ENCODE data around the gene ZMYND8.
"Not testable (repeated sequence)": the region's sequence is repeated elsewhere in the genome, so short reads cannot be mapped to it uniquely, and the experiment has no call there.

Gene ZMYND8

GRCh38 chr20:47202733-47203667 is 153.5 kb downstream of the ZMYND8 start:
- no peak for DNase-seq (ENCODE audit: low spot score)

- DNase-seq (ENCODE audit: low spot score): no peak
These were observed 155.3 kb downstream of the ZMYND8 start for GRCh38 chr20:47201074-47201730.

- DNase-seq (ENCODE audit: low spot score): no peak
These were observed 157.4 kb downstream of the ZMYND8 start for GRCh38 chr20:47198996-47199552.

- DNase-seq (ENCODE audit: low spot score): no peak
These were observed 158.2 kb downstream of the ZMYND8 start for GRCh38 chr20:47198254-47198671.

GRCh38 chr20:47196091-47197081 is 160.1 kb downstream of the ZMYND8 start:
- DNase-seq (ENCODE audit: low spot score): peak; percentile 70

GRCh38 chr20:47195573-47195972 is 160.9 kb downstream of the ZMYND8 start:
- DNase-seq (ENCODE audit: low spot score): no peak

- DNase-seq (ENCODE audit: low spot score): no peak
These were observed 164.5 kb downstream of the ZMYND8 start for GRCh38 chr20:47191956-47192355.

GRCh38 chr20:47191074-47191673 is 165.3 kb downstream of the ZMYND8 start:
- peak; percentile 79 for DNase-seq (ENCODE audit: low spot score)

GRCh38 chr20:47189060-47189459 is 167.4 kb downstream of the ZMYND8 start:
- no peak for DNase-seq (ENCODE audit: low spot score)

- peak; percentile 72 for DNase-seq (ENCODE audit: low spot score)
These were observed 168.0 kb downstream of the ZMYND8 start for GRCh38 chr20:47188540-47188939.

- no peak for DNase-seq (ENCODE audit: low spot score)
These were observed 168.9 kb downstream of the ZMYND8 start for GRCh38 chr20:47187450-47188195.

- no peak for DNase-seq (ENCODE audit: low spot score)
These were observed 173.1 kb downstream of the ZMYND8 start for GRCh38 chr20:47183367-47183766.

GRCh38 chr20:47181056-47181862 is 175.2 kb downstream of the ZMYND8 start:
- DNase-seq (ENCODE audit: low spot score): peak; percentile 89

GRCh38 chr20:47179267-47179666 is 177.2 kb downstream of the ZMYND8 start:
- DNase-seq (ENCODE audit: low spot score): no peak

- no peak for DNase-seq (ENCODE audit: low spot score)
These were observed 177.6 kb downstream of the ZMYND8 start for GRCh38 chr20:47178851-47179250.

GRCh38 chr20:47178277-47178676 is 178.2 kb downstream of the ZMYND8 start:
- no peak for DNase-seq (ENCODE audit: low spot score)

- DNase-seq (ENCODE audit: low spot score): not testable (repeated sequence)
These were observed 180.3 kb downstream of the ZMYND8 start for GRCh38 chr20:47176217-47176616.

- DNase-seq (ENCODE audit: low spot score): no peak
These were observed 181.0 kb downstream of the ZMYND8 start for GRCh38 chr20:47175493-47175892.

GRCh38 chr20:47174456-47175243 is 181.8 kb downstream of the ZMYND8 start:
- DNase-seq (ENCODE audit: low spot score): no peak
